A549 (cell line): ENCODE results near the gene ELF4. TPM values are rescaled to one million over a fixed set of nuclear protein-coding genes. Genes with fewer than 3 reads are reported as not detected.

Experiments used
- ATAC-seq, 2 experiments: fragments of 200-7000 bp in 1 of 2; fragments of >200 bp in 1 of 2; cut with Nextera tagmentation in 1 of 2; cut with Tn5 transposase in 1 of 2; 3 replicates each; pipeline versions ENCODE4 v1.8.0 to v1.9.1; 2018 to 2020; ENCODE audit warnings: mild to moderate bottlenecking in 1 of 2, moderate library complexity in 1 of 2
- CTCF ChIA-PET: fragments of 300-600 bp; sonication (Branson Sonifier 250); formaldehyde crosslinking; extraction: SDS; loops from one replicate; lab custom pipeline; 2021; ENCODE audit warnings: antibody characterized with exemption, inconsistent platforms; lab: Yijun Ruan, JAX
- POLR2A ChIA-PET: fragments of 350-600 bp; formaldehyde crosslinking; extraction: SDS; loops from one replicate; lab custom pipeline; 2021; ENCODE audit warnings: antibody characterized with exemption, inconsistent platforms; lab: Yijun Ruan, JAX
- DNase-seq, 2 experiments: peaks; one replicate each; pipeline versions ENCODE4 v3.0.0 to v3.0.0-alpha.2; 2011 to 2016; ENCODE audit warnings: low read depth in 1 of 2, low spot score in 1 of 2
- FAIRE-seq: peaks from 2 replicates; lab custom pipeline; 2011; peaks lifted over from hg19 to GRCh38; lab: Jason Lieb, UNC
- H3K27ac ChIP-seq, 2 experiments: fragments of >200 bp; sonication (Bioruptor Twin); formaldehyde crosslinking; 3 replicates each; pipeline ENCODE4 v1.5.1; 2016 to 2017
- H3K4me1 ChIP-seq: fragments of >200 bp; sonication (Bioruptor Twin); formaldehyde crosslinking; 3 replicates; pipeline ENCODE4 v1.6.1; 2016
- H3K4me2 ChIP-seq: fragments of >200 bp; sonication (Bioruptor Twin); formaldehyde crosslinking; 3 replicates; pipeline ENCODE4 v1.6.1; 2016
- H3K4me3 ChIP-seq: fragments of >200 bp; sonication (Bioruptor Twin); formaldehyde crosslinking; 3 replicates; pipeline ENCODE4 v1.5.1; 2016
- H3K9me3 ChIP-seq: fragments of >200 bp; sonication (Bioruptor Twin); formaldehyde crosslinking; 3 replicates; pipeline ENCODE4 v1.6.1; 2016
- CHD2 ChIP-seq: fragments of 150-350 bp; IDR thresholded peaks from 2 replicates; pipeline ENCODE4 v1.6.1; 2014; ENCODE audit warnings: low read length; ENCODE audit not compliant: partially characterized antibody
- CHD4 ChIP-seq: fragments of 200-600 bp; sonication (generic); IDR thresholded peaks from 2 replicates; pipeline ENCODE4 v1.6.1; 2016; ENCODE audit warnings: antibody characterized with exemption, mild to moderate bottlenecking, borderline replicate concordance
- E2F6 ChIP-seq: IDR thresholded peaks from 2 replicates; pipeline ENCODE4 v1.6.1; 2012; ENCODE audit warnings: low read depth, borderline replicate concordance
- EHF ChIP-seq: fragments of 250-450 bp; sonication (Bioruptor Pico); IDR thresholded peaks from 2 replicates; pipeline ENCODE4 v1.5.0; 2020; ENCODE audit warnings: mild to moderate bottlenecking
- ELK1 ChIP-seq: fragments of 150-350 bp; IDR thresholded peaks from 2 replicates; pipeline ENCODE4 v1.6.1; 2014; ENCODE audit warnings: low read depth, mild to moderate bottlenecking, low read length
- HEYL ChIP-seq: fragments of 250-450 bp; sonication (Bioruptor Pico); IDR thresholded peaks from 2 replicates; pipeline ENCODE4 v1.8.0; 2021; ENCODE audit warnings: mild to moderate bottlenecking, moderate library complexity
- HMGXB4 ChIP-seq: fragments of 250-450 bp; sonication (Bioruptor Pico); IDR thresholded peaks from 2 replicates; pipeline ENCODE4 v1.5.0; 2021; ENCODE audit warnings: mild to moderate bottlenecking, moderate library complexity, borderline replicate concordance
- HOXA7 ChIP-seq: fragments of 250-450 bp; sonication (Bioruptor Pico); IDR thresholded peaks from 2 replicates; pipeline ENCODE4 v1.5.0; 2020; ENCODE audit warnings: mild to moderate bottlenecking, moderate library complexity
- HOXB13 ChIP-seq: fragments of 250-450 bp; sonication (Bioruptor Pico); IDR thresholded peaks from 2 replicates; pipeline ENCODE4 v1.5.0; 2020; ENCODE audit warnings: low read depth, mild to moderate bottlenecking, moderate library complexity
- JUN ChIP-seq, 2 experiments: fragments of >200 bp; sonication (Bioruptor Twin); formaldehyde crosslinking; IDR thresholded peaks; 2 replicates in 1 of 2; 3 replicates in 1 of 2; pipeline ENCODE4 v1.6.1; 2016 to 2017
- JUNB ChIP-seq: fragments of >200 bp; sonication (Bioruptor Twin); formaldehyde crosslinking; IDR thresholded peaks from 2 replicates; pipeline ENCODE4 v1.6.1; 2016
- KDM5A ChIP-seq: fragments of 200-600 bp; sonication (generic); IDR thresholded peaks from 2 replicates; pipeline ENCODE4 v1.6.1; 2016; ENCODE audit warnings: antibody characterized with exemption, mild to moderate bottlenecking
- MAFK ChIP-seq: fragments of 450-650 bp; IDR thresholded peaks from 2 replicates; pipeline ENCODE4 v1.6.1; 2014; ENCODE audit not compliant: partially characterized antibody
- MAX ChIP-seq: IDR thresholded peaks from 2 replicates; pipeline ENCODE4 v1.6.1; 2012
- MAZ ChIP-seq: fragments of 150-350 bp; IDR thresholded peaks from 2 replicates; pipeline ENCODE4 v1.6.1; 2014; ENCODE audit warnings: antibody characterized with exemption, low read depth, low read length, borderline replicate concordance
- MYC ChIP-seq: IDR thresholded peaks from 2 replicates; pipeline ENCODE4 v1.6.1; 2012; ENCODE audit warnings: mild to moderate bottlenecking, inconsistent platforms, low read length, improper control_type of control experiment, borderline replicate concordance
- NFE2L2 ChIP-seq: fragments of 150-350 bp; conservative IDR thresholded peaks from 2 replicates; pipeline ENCODE4 v1.6.1; 2014; ENCODE audit warnings: low read length
- PHF8 ChIP-seq: fragments of 200-600 bp; sonication (generic); IDR thresholded peaks from 2 replicates; pipeline ENCODE4 v1.6.1; 2016; ENCODE audit warnings: low read depth, mild to moderate bottlenecking, antibody characterized with exemption, moderate library complexity, borderline replicate concordance
- POLR2AphosphoS2 ChIP-seq: conservative IDR thresholded peaks from 2 replicates; pipeline ENCODE4 v1.6.1; 2012; ENCODE audit warnings: low read length, improper control_type of control experiment, inconsistent platforms
- RCOR1 ChIP-seq: fragments of 150-350 bp; IDR thresholded peaks from 2 replicates; pipeline ENCODE4 v1.6.1; 2014; ENCODE audit warnings: antibody characterized with exemption, low read length, low read depth
- SMC3 ChIP-seq: fragments of >200 bp; sonication (Bioruptor Twin); formaldehyde crosslinking; IDR thresholded peaks from 3 replicates; pipeline ENCODE4 v1.6.1; 2018; ENCODE audit warnings: inconsistent platforms
- SREBF2 ChIP-seq: fragments of 450-650 bp; IDR thresholded peaks from 2 replicates; pipeline ENCODE4 v1.6.1; 2014; ENCODE audit warnings: mild to moderate bottlenecking, moderate library complexity
- TP53 ChIP-seq: fragments of 250-450 bp; sonication (Bioruptor Pico); IDR thresholded peaks from 2 replicates; pipeline ENCODE4 v1.5.0; 2021; ENCODE audit warnings: mild to moderate bottlenecking, moderate library complexity
- ZFP36 ChIP-seq: fragments of 450-650 bp; IDR thresholded peaks from 2 replicates; pipeline ENCODE4 v1.6.1; 2014; ENCODE audit warnings: borderline replicate concordance; ENCODE audit not compliant: partially characterized antibody
- ZSCAN20 ChIP-seq: fragments of 250-450 bp; sonication (Bioruptor Pico); IDR thresholded peaks from 2 replicates; pipeline ENCODE4 v1.8.0; 2022; ENCODE audit warnings: mild to moderate bottlenecking, moderate library complexity
- WGBS: methylation state at CpG from one replicate; pipeline ENCODE4 v1.1.6; 2017; ENCODE audit errors: missing lambda C conversion rate; 5-methylcytosine and 5-hydroxymethylcytosine counted together
- polyA plus RNA-seq, 4 experiments: library from polyadenylated mRNA; depleted of rRNA in 3 of 4; stranded (reverse); fragments of >200 nt; fragmentation: RNase III in 1 of 4; extraction: RNeasy Plus Mini Kit Qiagen cat#74134 plus additional on column Dnase treatment in 1 of 4; gene quantifications; 2 replicates in 3 of 4; 3 replicates in 1 of 4; pipeline ENCODE4 v1.2.3, GENCODE V29; 2011 to 2017

The ELF4 gene
- polyA plus RNA-seq, 2 of the 4 experiments (the other 2 are of a cell fraction), result 16.0 to 18.0 TPM

GRCh38 chrX:130083107-130083490 is 27.2 kb downstream of the ELF4 start:
- POLR2A ChIA-PET, result no interaction called here
- WGBS, result 100% methylated on average over 3 of the region's 7 CpGs
- no peak for DNase-seq
- Histone ChIP-seq H3K9me3 (no peaks in the 10 kb centered on the region), H3K4me3 (no peak overlapping the region), H3K27ac (no peak overlapping the region), H3K4me1 (0 out of 3 replicates have a peak, but pooled peaks cover 3% of the 10 kb centered on the region), H3K4me2 (no peak overlapping the region)
- TF ChIP-seq JUNB (no peak), E2F6 (no peak), NFE2L2 (no peak), CHD4 (no peak), PHF8 (no peak), HOXB13 (CRISPR knock-in tag) (no peak), HEYL (no peak), HOXA7 (CRISPR knock-in tag) (no peak), TP53 (CRISPR knock-in tag) (no peak)
- FAIRE-seq, result no peak
- no peak for ATAC-seq
- CTCF ChIA-PET, result interaction anchor here (5.5 kb wide), 1 partner anchor 108 kb away, joined by 58 read pairs; no protein-coding TSS in a partner anchor

GRCh38 chrX:130082244-130083106 is 27.8 kb downstream of the ELF4 start:
- FAIRE-seq, result no peak
- ChIA-PET POLR2A (no interaction called here), CTCF (interaction anchor here (1.3 to 6.3 kb wide), 3 partner anchors 36 to 109 kb away, joined by 3 to 91 read pairs (median 58); no protein-coding TSS in a partner anchor)
- 0 out of 3 replicates have a peak, but pooled peaks cover 3% of the 10 kb centered on the region for H3K4me1 ChIP-seq
- TF ChIP-seq CHD4 (no peak), SREBF2 (no peak), EHF (CRISPR knock-in tag) (no peak), E2F6 (no peak), SMC3 (no peak), MAFK (no peak), JUN (IDR thresholded peaks at IDR 0.05) (no peak), ZFP36 (no peak), CHD2 (no peak), ZSCAN20 (CRISPR knock-in tag) (no peak), HOXA7 (CRISPR knock-in tag) (no peak), KDM5A (no peak), POLR2AphosphoS2 (no peak), NFE2L2 (no peak), HMGXB4 (no peak), ELK1 (no peak), RCOR1 (no peak), MAZ (no peak), MYC (no peak), MAX (no peak)
- 89% methylated on average over 24 of the region's 28 CpGs for WGBS
- no peak overlapping the region for H3K4me2 ChIP-seq
- no peak for DNase-seq
- no peak; a peak in 1 of 6 replicates for ATAC-seq
- no peak overlapping the region for H3K4me3 ChIP-seq
- H3K27ac ChIP-seq, result no peak overlapping the region
- no peaks in the 10 kb centered on the region for H3K9me3 ChIP-seq
